Nephron progenitor cell (in vitro differentiated cells): Measurements from ENCODE around the gene MGAT4B.

Experiments
- DNase-seq: peaks from one replicate; pipeline ENCODE4 v3.0.0; 2021
- H3K27ac Mint-ChIP-seq: 2 replicates; pipeline ENCODE4 v1.8.0; 2021; ENCODE audit warnings: mild to moderate bottlenecking, moderate library complexity, mixed read lengths
- H3K27me3 Mint-ChIP-seq: 2 replicates; pipeline ENCODE4 v1.8.0; 2021; ENCODE audit warnings: mild to moderate bottlenecking, low read depth, mixed read lengths; ENCODE audit not compliant: poor library complexity
- H3K36me3 Mint-ChIP-seq: 2 replicates; pipeline ENCODE4 v1.8.0; 2021; ENCODE audit warnings: low read depth, mixed read lengths
- H3K4me1 Mint-ChIP-seq: 2 replicates; pipeline ENCODE4 v1.8.0; 2021; ENCODE audit warnings: mixed read lengths
- H3K4me3 Mint-ChIP-seq: 2 replicates; pipeline ENCODE4 v1.8.0; 2021; ENCODE audit warnings: mild to moderate bottlenecking, moderate library complexity, mixed read lengths
- H3K9me3 Mint-ChIP-seq: 2 replicates; pipeline ENCODE4 v1.8.0; 2021; ENCODE audit warnings: mild to moderate bottlenecking, moderate library complexity, mixed read lengths
- CTCF ChIP-seq: fragments of 200-600 bp; sonication (generic); IDR thresholded peaks from 2 replicates; pipeline ENCODE4 v1.5.0; 2021; ENCODE audit warnings: antibody characterized with exemption

The MGAT4B gene

GRCh38 chr5:179834120-179834519 is 27.5 kb upstream of the MGAT4B start:
- no peak for DNase-seq
- Mint-ChIP-seq H3K27me3 (no peaks in the 10 kb centered on the region), H3K4me3 (no peak overlapping the region), H3K27ac (no peak overlapping the region), H3K9me3 (peaks cover 33% of the 10 kb centered on the region), H3K36me3 (peaks cover 93% of the 10 kb centered on the region), H3K4me1 (peaks cover 9% of the 10 kb centered on the region)
- no peak for TF ChIP-seq CTCF

- Mint-ChIP-seq H3K27ac (no peak overlapping the region), H3K4me1 (peaks cover 12% of the 10 kb centered on the region), H3K9me3 (peaks cover 33% of the 10 kb centered on the region), H3K36me3 (peaks cover 93% of the 10 kb centered on the region), H3K27me3 (no peaks in the 10 kb centered on the region), H3K4me3 (no peak overlapping the region)
- DNase-seq = no peak
- TF ChIP-seq CTCF = no peak
Observed at GRCh38 chr5:179833709-179834070, 27.0 kb upstream of the MGAT4B start.

- peaks cover 93% of the 10 kb centered on the region for H3K36me3 Mint-ChIP-seq
- H3K27me3 Mint-ChIP-seq = no peaks in the 10 kb centered on the region
- peaks cover 33% of the 10 kb centered on the region for H3K9me3 Mint-ChIP-seq
- no peak for TF ChIP-seq CTCF
- H3K4me3 Mint-ChIP-seq = no peak overlapping the region
- peaks cover 15% of the 10 kb centered on the region for H3K4me1 Mint-ChIP-seq
- H3K27ac Mint-ChIP-seq = no peak overlapping the region
- DNase-seq = no peak
Observed at GRCh38 chr5:179833056-179833708, 26.5 kb upstream of the MGAT4B start.

GRCh38 chr5:179832039-179832745 is 25.5 kb upstream of the MGAT4B start:
- Mint-ChIP-seq H3K36me3 (peaks cover 93% of the 10 kb centered on the region), H3K27me3 (no peaks in the 10 kb centered on the region), H3K27ac (peak overlapping the region; percentile 87), H3K4me3 (no peak overlapping the region), H3K4me1 (peaks cover 15% of the 10 kb centered on the region), H3K9me3 (peaks cover 33% of the 10 kb centered on the region)
- DNase-seq = no peak
- no peak for TF ChIP-seq CTCF

GRCh38 chr5:179830818-179831468 is 24.3 kb upstream of the MGAT4B start:
- TF ChIP-seq CTCF = no peak
- Mint-ChIP-seq H3K4me3 (no peak overlapping the region), H3K27ac (no peak overlapping the region), H3K4me1 (peaks cover 15% of the 10 kb centered on the region), H3K36me3 (peaks cover 93% of the 10 kb centered on the region), H3K9me3 (peaks cover 31% of the 10 kb centered on the region), H3K27me3 (no peaks in the 10 kb centered on the region)
- DNase-seq = no peak
